ENCODE measurements around the gene RUSC1. TPM values are rescaled to one million over a fixed set of nuclear protein-coding genes. Genes with fewer than 3 reads are reported as not detected.

The RUSC1 gene, protein sequence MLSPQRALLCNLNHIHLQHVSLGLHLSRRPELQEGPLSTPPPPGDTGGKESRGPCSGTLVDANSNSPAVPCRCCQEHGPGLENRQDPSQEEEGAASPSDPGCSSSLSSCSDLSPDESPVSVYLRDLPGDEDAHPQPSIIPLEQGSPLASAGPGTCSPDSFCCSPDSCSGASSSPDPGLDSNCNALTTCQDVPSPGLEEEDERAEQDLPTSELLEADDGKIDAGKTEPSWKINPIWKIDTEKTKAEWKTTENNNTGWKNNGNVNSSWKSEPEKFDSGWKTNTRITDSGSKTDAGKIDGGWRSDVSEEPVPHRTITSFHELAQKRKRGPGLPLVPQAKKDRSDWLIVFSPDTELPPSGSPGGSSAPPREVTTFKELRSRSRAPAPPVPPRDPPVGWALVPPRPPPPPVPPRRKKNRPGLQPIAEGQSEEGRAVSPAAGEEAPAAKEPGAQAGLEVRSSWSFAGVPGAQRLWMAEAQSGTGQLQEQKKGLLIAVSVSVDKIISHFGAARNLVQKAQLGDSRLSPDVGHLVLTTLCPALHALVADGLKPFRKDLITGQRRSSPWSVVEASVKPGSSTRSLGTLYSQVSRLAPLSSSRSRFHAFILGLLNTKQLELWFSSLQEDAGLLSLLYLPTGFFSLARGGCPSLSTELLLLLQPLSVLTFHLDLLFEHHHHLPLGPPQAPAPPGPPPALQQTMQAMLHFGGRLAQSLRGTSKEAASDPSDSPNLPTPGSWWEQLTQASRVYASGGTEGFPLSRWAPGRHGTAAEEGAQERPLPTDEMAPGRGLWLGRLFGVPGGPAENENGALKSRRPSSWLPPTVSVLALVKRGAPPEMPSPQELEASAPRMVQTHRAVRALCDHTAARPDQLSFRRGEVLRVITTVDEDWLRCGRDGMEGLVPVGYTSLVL
- total RNA-seq (10 to 100 TPM; 28.4 to 35.1 TPM), polyA plus RNA-seq (ENCODE audit: insufficient read length in 2 of 2) (100 to 1,000 TPM; 121 to 129 TPM)
- long read RNA-seq, donor 1, transcript RUSC1-204 (10 exons, 3,403 nt) = major isoform, 11 of 43 reads
- long read RNA-seq, donor 1, partial matches to known transcripts = 29 of 43 reads
- long read RNA-seq, donor 1, other reads (novel, unspliced or antisense) = 0 of 43 reads
- long read RNA-seq, donor 2, partial matches to known transcripts = 0 of 5 reads
- long read RNA-seq, donor 2, other reads (novel, unspliced or antisense) = 0 of 5 reads
- long read RNA-seq, donor 3, partial matches to known transcripts = 23 of 27 reads
- long read RNA-seq, donor 3, other reads (novel, unspliced or antisense) = 0 of 27 reads
- long read RNA-seq, donor 4, partial matches to known transcripts = 0 of 6 reads
- long read RNA-seq, donor 4, other reads (novel, unspliced or antisense) = 0 of 6 reads

GRCh38 chr1:155320661-155321617 lies at the start of gene RUSC1:
Gene RUSC1 (plus strand): TSS chr1:155320894. CDS start chr1:155321774, 880 bp downstream.
- peaks cover 46% of the 10 kb centered on the region for H3K36me3 ChIP-seq (ENCODE audit: control insufficient read depth, insufficient read depth, low read length)
- H3K9me3 ChIP-seq (ENCODE audit: control insufficient read depth, insufficient read depth, low read length) = no peaks in the 10 kb centered on the region
- H3K4me1 ChIP-seq (ENCODE audit: control insufficient read depth, insufficient read depth, low read length) = peaks cover 54% of the 10 kb centered on the region
- peak within 1 kb of the TSS; percentile 91 for H3K27ac ChIP-seq (ENCODE audit: low read depth, low read length)
- WGBS (ENCODE audit: insufficient coverage) = 6% methylated on average over 45 of the region's 51 CpGs
- no peaks in the 10 kb centered on the region for H3K27me3 ChIP-seq (ENCODE audit: control insufficient read depth, insufficient read depth, low read length)
- peak in 5 of 6 donors; percentile 70 to 97 (median 82) for DNase-seq (ENCODE audit: low read depth in 4 of 6, low spot score in 6 of 6)
- H3K4me3 ChIP-seq (ENCODE audit: low read depth, low read length) = peak within 1 kb of the TSS; percentile 81

DNA sequence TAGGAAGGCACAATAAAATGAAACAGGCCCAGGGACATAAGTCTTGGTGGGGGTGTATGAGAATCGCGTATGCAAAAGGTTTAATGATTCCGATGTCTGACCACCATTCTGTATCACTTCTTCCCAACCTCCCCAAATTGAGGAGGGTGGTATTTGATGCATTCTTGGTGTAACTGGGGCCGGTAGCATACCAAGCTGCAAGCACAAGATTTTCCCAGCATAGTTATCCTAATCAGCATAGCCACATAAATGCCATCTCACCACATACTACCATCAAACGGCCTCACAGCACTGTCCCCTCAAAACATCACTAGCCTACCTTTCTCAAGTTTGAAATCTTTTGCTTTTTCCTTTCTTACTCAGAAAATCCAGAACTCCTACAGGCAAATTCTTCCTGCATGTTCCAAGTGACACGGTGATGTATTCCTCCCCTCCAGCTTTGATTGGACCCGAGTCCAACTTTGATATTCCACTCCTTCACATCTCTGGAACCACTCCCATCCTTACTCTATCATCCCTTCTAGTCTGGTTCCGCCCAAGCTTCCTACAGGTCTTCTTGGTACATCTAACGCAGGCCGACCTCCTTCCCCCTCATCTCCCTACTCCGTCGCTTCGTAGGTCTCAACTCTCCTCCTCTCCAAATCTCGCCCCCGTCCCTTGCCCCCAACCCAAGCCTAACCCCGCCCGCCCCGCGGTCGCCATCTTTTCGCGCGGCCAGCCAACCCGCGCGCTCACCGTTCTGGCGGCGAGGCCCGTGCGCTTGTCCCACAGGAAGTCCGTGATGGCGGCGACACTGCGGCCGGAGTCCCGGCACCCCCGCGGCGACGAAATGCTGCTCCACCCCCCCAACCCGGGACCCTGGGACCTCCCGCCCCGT lies 48.0 kb upstream of the RUSC1 start:
- Histone ChIP-seq H3K4me3 (ENCODE audit: low read depth, low read length) (peak overlapping the region; percentile 77), H3K27ac (ENCODE audit: low read depth, low read length) (peak overlapping the region; percentile 93), H3K4me1 (ENCODE audit: control insufficient read depth, insufficient read depth, low read length) (peaks cover 15% of the 10 kb centered on the region), H3K36me3 (ENCODE audit: control insufficient read depth, insufficient read depth, low read length) (peaks cover 31% of the 10 kb centered on the region), H3K27me3 (ENCODE audit: control insufficient read depth, insufficient read depth, low read length) (no peaks in the 10 kb centered on the region), H3K9me3 (ENCODE audit: control insufficient read depth, insufficient read depth, low read length) (no peaks in the 10 kb centered on the region)
- DNase-seq (ENCODE audit: low read depth in 4 of 6, low spot score in 6 of 6) = no peak
- under 1% methylated on average over 38 of the region's 44 CpGs for WGBS (ENCODE audit: insufficient coverage)

GRCh38 chr1:155273343-155274245 lies 47.1 kb upstream of the RUSC1 start, which contains the start of gene CLK2:
Gene CLK2 (minus strand): TSS chr1:155273504. CDS start chr1:155270977, 2,527 bp downstream.
- peak within 1 kb of the TSS; percentile 77 for H3K4me3 ChIP-seq (ENCODE audit: low read depth, low read length)
- peak within 1 kb of the TSS; percentile 93 for H3K27ac ChIP-seq (ENCODE audit: low read depth, low read length)
- H3K4me1 ChIP-seq (ENCODE audit: control insufficient read depth, insufficient read depth, low read length) = peaks cover 22% of the 10 kb centered on the region
- peak in 5 of 6 donors; percentile 87 to 98 (median 92) for DNase-seq (ENCODE audit: low read depth in 4 of 6, low spot score in 6 of 6)
- no peaks in the 10 kb centered on the region for H3K27me3 ChIP-seq (ENCODE audit: control insufficient read depth, insufficient read depth, low read length)
- peaks cover 23% of the 10 kb centered on the region for H3K36me3 ChIP-seq (ENCODE audit: control insufficient read depth, insufficient read depth, low read length)
- WGBS (ENCODE audit: insufficient coverage) = 0% methylated on average over 41 of the region's 61 CpGs
- H3K9me3 ChIP-seq (ENCODE audit: control insufficient read depth, insufficient read depth, low read length) = no peaks in the 10 kb centered on the region

GRCh38 chr1:155277070-155277901 lies 43.4 kb upstream of the RUSC1 start, which contains the start of gene HCN3:
Gene HCN3 (plus strand): TSS chr1:155277463. CDS start chr1:155277591, 128 bp downstream.
- under 1% methylated on average over 67 of the region's 68 CpGs for WGBS (ENCODE audit: insufficient coverage)
- Histone ChIP-seq H3K4me3 (ENCODE audit: low read depth, low read length) (peak within 1 kb of the TSS; percentile 49), H3K36me3 (ENCODE audit: control insufficient read depth, insufficient read depth, low read length) (peaks cover 2% of the 10 kb centered on the region), H3K27me3 (ENCODE audit: control insufficient read depth, insufficient read depth, low read length) (no peaks in the 10 kb centered on the region), H3K9me3 (ENCODE audit: control insufficient read depth, insufficient read depth, low read length) (no peaks in the 10 kb centered on the region), H3K27ac (ENCODE audit: low read depth, low read length) (peak within 1 kb of the TSS; percentile 57), H3K4me1 (ENCODE audit: control insufficient read depth, insufficient read depth, low read length) (peaks cover 25% of the 10 kb centered on the region)
- peak; percentile 92 to 99 (median 98) for DNase-seq (ENCODE audit: low read depth in 4 of 6, low spot score in 6 of 6)

DNA sequence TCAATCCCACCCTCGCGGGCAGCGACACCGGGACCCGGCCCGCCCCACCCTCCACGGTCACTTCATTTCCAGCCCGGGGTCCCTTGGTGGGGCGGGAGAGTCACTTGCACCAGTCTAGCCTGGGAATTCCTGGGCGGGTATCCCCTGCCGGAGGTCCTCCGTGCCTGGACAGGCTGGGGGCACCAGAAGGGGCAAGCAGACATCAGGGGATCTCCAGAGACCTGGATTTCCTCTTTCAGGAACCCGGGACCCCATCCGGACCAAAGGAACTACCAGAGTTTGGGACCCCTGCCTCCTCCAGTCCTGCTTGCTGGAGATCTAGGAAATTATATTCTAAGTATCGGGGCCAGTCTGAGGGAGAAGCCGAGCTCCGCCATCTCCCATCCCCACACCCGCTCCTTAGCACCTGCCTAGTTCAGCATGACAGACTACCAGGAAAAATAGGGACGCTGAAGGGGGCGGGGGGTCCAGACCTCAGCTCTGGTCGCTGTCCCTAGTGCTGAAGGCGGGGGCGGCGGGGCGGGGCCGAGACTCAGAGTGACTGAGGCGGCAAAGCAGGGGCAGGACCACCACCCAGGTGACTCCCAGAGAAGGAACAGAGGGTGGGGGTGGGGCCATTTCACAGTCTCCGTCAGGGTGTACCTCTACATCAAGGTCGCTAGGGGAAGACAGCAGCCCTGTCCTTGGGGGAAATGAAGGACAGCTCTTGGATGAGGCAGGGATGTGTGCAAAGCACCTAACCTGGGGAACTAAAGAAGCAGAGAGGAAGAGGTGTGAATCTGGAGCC lies 42.6 kb upstream of the RUSC1 start:
- 0% methylated on average over 20 of the region's 29 CpGs for WGBS (ENCODE audit: insufficient coverage)
- Histone ChIP-seq H3K9me3 (ENCODE audit: control insufficient read depth, insufficient read depth, low read length) (no peaks in the 10 kb centered on the region), H3K4me3 (ENCODE audit: low read depth, low read length) (peak overlapping the region; percentile 49), H3K4me1 (ENCODE audit: control insufficient read depth, insufficient read depth, low read length) (peaks cover 25% of the 10 kb centered on the region), H3K27me3 (ENCODE audit: control insufficient read depth, insufficient read depth, low read length) (no peaks in the 10 kb centered on the region), H3K27ac (ENCODE audit: low read depth, low read length) (peak overlapping the region; percentile 57), H3K36me3 (ENCODE audit: control insufficient read depth, insufficient read depth, low read length) (peaks cover 9% of the 10 kb centered on the region)
- peak in 3 of 6 donors; percentile 19 to 92 (median 75) for DNase-seq (ENCODE audit: low read depth in 4 of 6, low spot score in 6 of 6)

GRCh38 chr1:155278689-155279160 lies 42.0 kb upstream of the RUSC1 start:
- Histone ChIP-seq H3K27ac (ENCODE audit: low read depth, low read length) (no peak overlapping the region), H3K36me3 (ENCODE audit: control insufficient read depth, insufficient read depth, low read length) (peaks cover 10% of the 10 kb centered on the region), H3K9me3 (ENCODE audit: control insufficient read depth, insufficient read depth, low read length) (no peaks in the 10 kb centered on the region), H3K4me3 (ENCODE audit: low read depth, low read length) (peak overlapping the region; percentile 49), H3K27me3 (ENCODE audit: control insufficient read depth, insufficient read depth, low read length) (no peaks in the 10 kb centered on the region), H3K4me1 (ENCODE audit: control insufficient read depth, insufficient read depth, low read length) (peaks cover 22% of the 10 kb centered on the region)
- DNase-seq (ENCODE audit: low read depth in 4 of 6, low spot score in 6 of 6) = no peak
- WGBS (ENCODE audit: insufficient coverage) = 34% methylated on average over 6 of the region's 10 CpGs

Data from spinal cord (tissue), 10 donors.